H1 (cell line): Measurements from ENCODE around the gene DYRK2. TPM values are rescaled to one million over a fixed set of nuclear protein-coding genes. Genes with fewer than 3 reads are reported as not detected.

ENCODE experiments used
- CTCF ChIA-PET: fragments of 300-600 bp; sonication (Branson Sonifier 250); formaldehyde crosslinking; loops from one replicate; lab custom pipeline; 2021; ENCODE audit not compliant: partially characterized antibody; lab: Charles Lee
- POLR2A ChIA-PET: fragments of 300-600 bp; sonication (Branson Sonifier 250); formaldehyde crosslinking; loops from one replicate; lab custom pipeline; 2021; ENCODE audit warnings: inconsistent platforms; ENCODE audit not compliant: partially characterized antibody; lab: Charles Lee
- DNase-seq, 2 experiments: peaks; one replicate each; pipeline versions ENCODE4 v3.0.0 to v3.0.0-alpha.2; 2010 to 2022; ENCODE audit warnings: low spot score in 2 of 2, low read depth in 1 of 2, mixed read lengths in 1 of 2
- FAIRE-seq: peaks from 2 replicates; lab custom pipeline; 2011; peaks lifted over from hg19 to GRCh38; lab: Jason Lieb, UNC
- H2AFZ ChIP-seq: 2 replicates; pipeline ENCODE4 v1.8.1; 2012; ENCODE audit warnings: low read length, inconsistent platforms
- H2AK5ac ChIP-seq: 2 replicates; pipeline ENCODE4 v1.6.1; 2013; ENCODE audit warnings: low read depth, low read length
- H2BK120ac ChIP-seq: replicated peaks from 2 replicates; pipeline ENCODE3; 2013; ENCODE audit warnings: low read depth, low read length, inconsistent platforms
- H2BK12ac ChIP-seq: 2 replicates; pipeline ENCODE4 v1.6.1; 2013; ENCODE audit warnings: low read depth, low read length
- H2BK15ac ChIP-seq: 2 replicates; pipeline ENCODE4 v1.6.1; 2013; ENCODE audit warnings: low read length
- H2BK20ac ChIP-seq: 2 replicates; pipeline ENCODE4 v1.6.1; 2013; ENCODE audit warnings: low read length
- H2BK5ac ChIP-seq: 2 replicates; pipeline ENCODE4 v1.6.1; 2013; ENCODE audit warnings: low read depth, low read length
- H3K14ac ChIP-seq: 2 replicates; pipeline ENCODE4 v1.6.1; 2013; ENCODE audit warnings: inconsistent platforms; ENCODE audit not compliant: insufficient read length
- H3K18ac ChIP-seq: 2 replicates; pipeline ENCODE4 v1.6.1; 2013; ENCODE audit warnings: low read length; ENCODE audit errors: extremely low read depth
- H3K23ac ChIP-seq: 2 replicates; pipeline ENCODE4 v1.6.1; 2013; ENCODE audit warnings: inconsistent platforms; ENCODE audit not compliant: insufficient read length
- H3K23me2 ChIP-seq: 2 replicates; pipeline ENCODE4 v1.6.1; 2013; ENCODE audit warnings: low read depth, low read length
- H3K27ac ChIP-seq: 2 replicates; pipeline ENCODE4 v1.6.1; 2011; ENCODE audit warnings: low read depth, low read length, inconsistent platforms
- H3K27me3 ChIP-seq, 4 experiments: replicated peaks in 1 of 4; 1 replicate in 1 of 4; 2 replicates in 3 of 4; pipeline versions ENCODE4 v1.6.1 to v1.8.1; 2011 to 2013; ENCODE audit warnings: low read length in 3 of 4, mild to moderate bottlenecking in 3 of 4, inconsistent platforms in 2 of 4, mixed read lengths in 2 of 4, moderate library complexity in 1 of 4; ENCODE audit not compliant: control insufficient read depth in 3 of 4, insufficient read depth in 3 of 4; ENCODE audit errors: extremely low read depth in 1 of 4
- H3K36me3 ChIP-seq, 4 experiments: 2 replicates each; pipeline versions ENCODE4 v1.6.1 to v1.8.1; 2011 to 2013; ENCODE audit warnings: mild to moderate bottlenecking in 4 of 4, low read length in 3 of 4, moderate library complexity in 2 of 4, control low read depth in 1 of 4, inconsistent platforms in 1 of 4; ENCODE audit not compliant: insufficient read depth in 4 of 4, control insufficient read depth in 2 of 4
- H3K4ac ChIP-seq: replicated peaks from 2 replicates; pipeline ENCODE3; 2013; ENCODE audit warnings: low read length, low read depth, mixed read lengths, inconsistent platforms; ENCODE audit not compliant: insufficient read length
- H3K4me1 ChIP-seq, 4 experiments: replicated peaks in 1 of 4; 1 replicate in 1 of 4; 2 replicates in 3 of 4; pipeline versions ENCODE4 v1.6.1 to v1.8.1; 2011 to 2013; ENCODE audit warnings: low read length in 3 of 4, inconsistent platforms in 2 of 4, mixed read lengths in 1 of 4; ENCODE audit not compliant: insufficient read depth in 4 of 4, control insufficient read depth in 3 of 4
- H3K4me2 ChIP-seq, 2 experiments: 2 replicates each; pipeline versions ENCODE4 v1.6.1 to v1.8.1; 2011 to 2013; ENCODE audit warnings: low read depth in 2 of 2, low read length in 2 of 2, control low read depth in 1 of 2, inconsistent platforms in 1 of 2, mild to moderate bottlenecking in 1 of 2; ENCODE audit not compliant: insufficient read depth in 1 of 2
- H3K4me3 ChIP-seq, 4 experiments: fragments of 200-600, 300-600 bp in 1 of 4; sonication (generic), shearing (Covaris generic), sonication (Bioruptor Twin) in 1 of 4; 2 replicates each; pipeline versions ENCODE4 v1.5.1 to v1.8.1; 2011 to 2016; ENCODE audit warnings: low read length in 4 of 4, low read depth in 3 of 4, control low read depth in 2 of 4, inconsistent platforms in 2 of 4, mild to moderate bottlenecking in 2 of 4, mixed read lengths in 1 of 4, moderate library complexity in 1 of 4; ENCODE audit not compliant: insufficient read depth in 2 of 4; ENCODE audit errors: extremely low read depth in 1 of 4
- H3K56ac ChIP-seq: replicated peaks from 2 replicates; pipeline ENCODE3; 2013; ENCODE audit warnings: low read depth, mild to moderate bottlenecking, mixed read lengths, low read length, inconsistent platforms; ENCODE audit not compliant: insufficient read length
- H3K79me1 ChIP-seq: 2 replicates; pipeline ENCODE4 v1.6.1; 2013; ENCODE audit warnings: low read depth, low read length, control low read depth
- H3K79me2 ChIP-seq, 2 experiments: 2 replicates each; pipeline versions ENCODE4 v1.6.1 to v1.8.1; 2012 to 2013; ENCODE audit warnings: low read length in 2 of 2, mild to moderate bottlenecking in 2 of 2, inconsistent platforms in 1 of 2; ENCODE audit not compliant: insufficient read depth in 2 of 2, control insufficient read depth in 1 of 2
- H3K9ac ChIP-seq, 4 experiments: replicated peaks in 1 of 4; 1 replicate in 1 of 4; 2 replicates in 3 of 4; pipeline versions ENCODE4 v1.6.1 to v1.8.1; 2011 to 2013; ENCODE audit warnings: low read depth in 3 of 4, low read length in 3 of 4, control low read depth in 2 of 4, mild to moderate bottlenecking in 2 of 4, moderate library complexity in 2 of 4, inconsistent platforms in 1 of 4; ENCODE audit errors: extremely low read depth in 1 of 4
- H3K9me3 ChIP-seq, 2 experiments: 2 replicates each; pipeline versions ENCODE4 v1.6.1 to v1.8.1; 2012 to 2013; ENCODE audit warnings: mild to moderate bottlenecking in 2 of 2, moderate library complexity in 2 of 2, control low read depth in 1 of 2, inconsistent platforms in 1 of 2, low read depth in 1 of 2, low read length in 1 of 2, mixed read lengths in 1 of 2; ENCODE audit not compliant: insufficient read depth in 2 of 2
- H4K20me1 ChIP-seq, 2 experiments: replicated peaks in 1 of 2; 2 replicates each; pipeline versions ENCODE3 to v1.8.1; 2011 to 2013; ENCODE audit warnings: inconsistent platforms in 2 of 2, low read length in 2 of 2, mild to moderate bottlenecking in 1 of 2; ENCODE audit not compliant: insufficient read depth in 2 of 2, control insufficient read depth in 1 of 2
- H4K5ac ChIP-seq: 2 replicates; pipeline ENCODE4 v1.6.1; 2013; ENCODE audit warnings: low read length, low read depth, mixed read lengths, inconsistent platforms; ENCODE audit not compliant: insufficient read length
- H4K8ac ChIP-seq: 2 replicates; pipeline ENCODE4 v1.8.0; 2013; ENCODE audit warnings: mild to moderate bottlenecking, moderate library complexity, low read length, inconsistent platforms; ENCODE audit not compliant: insufficient read depth; ENCODE audit errors: extremely low read depth
- H4K91ac ChIP-seq: replicated peaks from 2 replicates; pipeline ENCODE3; 2013; ENCODE audit warnings: low read length, mixed read lengths, inconsistent platforms; ENCODE audit not compliant: insufficient read length
- GTF2F1 ChIP-seq: IDR thresholded peaks from 2 replicates; pipeline ENCODE4 v1.6.1; 2012; ENCODE audit warnings: low read depth, low read length, improper control_type of control experiment, borderline replicate concordance
- KDM5A ChIP-seq: fragments of 200-600 bp; IDR thresholded peaks from 2 replicates; pipeline ENCODE4 v1.7.1; 2012; ENCODE audit warnings: mild to moderate bottlenecking, low read length, inconsistent platforms, mixed read lengths
- YY1 ChIP-seq: IDR thresholded peaks from 2 replicates; pipeline ENCODE4 v1.6.1; 2011; ENCODE audit warnings: low read depth, mild to moderate bottlenecking, low read length
- WGBS, 2 experiments: shearing (Covaris generic) in 1 of 2; methylation state at CpG; one replicate each; pipeline versions ENCODE4 v1.1.6 to v1.1.7; 2013 to 2015; ENCODE audit warnings: low lambda C conversion rate in 2 of 2, mixed read lengths in 2 of 2, inconsistent platforms in 1 of 2, low coverage in 1 of 2, missing lambda C conversion rate in 1 of 2; ENCODE audit not compliant: insufficient replicate concordance in 2 of 2, insufficient coverage in 1 of 2, insufficient read length in 1 of 2; ENCODE audit errors: extremely low coverage in 1 of 2, missing lambda C conversion rate in 1 of 2; 5-methylcytosine and 5-hydroxymethylcytosine counted together
- polyA plus RNA-seq, 7 experiments: library from polyadenylated mRNA; depleted of rRNA in 3 of 7; stranded (reverse) in 5 of 7; unstranded in 2 of 7; fragments of >200 nt in 5 of 7; fragments of 200-250 nt in 2 of 7; gene quantifications; 1 replicate in 5 of 7; 2 replicates in 1 of 7; 4 replicates in 1 of 7; pipeline versions ENCODE4 v1.2.1 to v1.2.3, GENCODE V29; 2011 to 2013; ENCODE audit warnings: missing spikeins in 2 of 7, mixed read lengths in 2 of 7
- total RNA-seq: library from RNA; stranded (reverse); fragmentation: NEBNext Ultra II Directional; extraction: Animal tissue kit (Norgen Biotek cat#: 25700); gene quantifications from 2 replicates; pipeline ENCODE4 v1.2.1, GENCODE V29; 2021

The DYRK2 gene
- total and polyA plus RNA-seq, 2 of the 8 experiments (the other 6 are each of a cell fraction or from before 2014, with no cell fraction given), result 11.2 to 31.6 TPM

- WGBS, 2 experiments, result 100% methylated on average over 1 of the region's 1 CpG; no CpG with 5 or more reads in 1 of the 2 experiments
- no peak overlapping the region for H2BK15ac ChIP-seq
- no peak overlapping the region for H2BK5ac ChIP-seq
- H3K4me2 ChIP-seq, result no peak overlapping the region
- no peak overlapping the region for H3K18ac ChIP-seq
- FAIRE-seq (no peak), DNase-seq (no peak)
- H3K9me3 ChIP-seq, result 0 out of 4 replicates have a peak, but pooled peaks cover 0 to 2% of the 10 kb centered on the region in 2 experiments
- H3K14ac ChIP-seq, result no peak overlapping the region
- ChIA-PET POLR2A (no interaction called here), CTCF (no interaction called here)
- no peak overlapping the region for H2AK5ac ChIP-seq
- no peaks in the 10 kb centered on the region for H3K23me2 ChIP-seq
- no peaks in the 10 kb centered on the region for H3K79me2 ChIP-seq
- no peak overlapping the region for H3K4me3 ChIP-seq
- H3K9ac ChIP-seq, result no peak overlapping the region
- no peak overlapping the region for H2BK12ac ChIP-seq
- no peak overlapping the region for H4K91ac ChIP-seq
- H4K8ac ChIP-seq, result no peak overlapping the region
- H3K27me3 ChIP-seq, result no peaks in the 10 kb centered on the region
- no peak overlapping the region for H3K4ac ChIP-seq
- H2BK120ac ChIP-seq, result no peak overlapping the region
- no peak overlapping the region for H4K5ac ChIP-seq
- H2AFZ ChIP-seq, result no peak overlapping the region
- H2BK20ac ChIP-seq, result no peak overlapping the region
- H4K20me1 ChIP-seq, result no peaks in the 10 kb centered on the region
- H3K56ac ChIP-seq, result no peak overlapping the region
- H3K79me1 ChIP-seq, result no peaks in the 10 kb centered on the region
- no peak overlapping the region for H3K23ac ChIP-seq
- TF ChIP-seq YY1 (no peak), GTF2F1 (no peak), KDM5A (no peak)
- H3K27ac ChIP-seq, result no peak overlapping the region
- H3K36me3 ChIP-seq, result no peaks in the 10 kb centered on the region
- peaks cover 0 to 3% (median 1%) of the 10 kb centered on the region in 4 experiments; a peak in 2 of 7 replicates for H3K4me1 ChIP-seq
Measured at GRCh38 chr12:67601126-67601525, 47.4 kb upstream of the DYRK2 start.
